Glomerular visceral epithelial cell (primary cell): Measurements from ENCODE around the gene ACBD4.
A peak's percentile ranks its signal among the peaks of the same experiment; 100 is the strongest.
"Not testable (repeated sequence)": the region's sequence is repeated elsewhere in the genome, so short reads cannot be mapped to it uniquely, and the experiment has no call there.

ENCODE experiments used
- DNase-seq: peaks from one replicate; pipeline ENCODE4 v3.0.0-alpha.2; 2016; ENCODE audit errors: extremely low spot score

ACBD4 gene

GRCh38 chr17:45119964-45120363 lies 15.5 kb upstream of the ACBD4 start:
- no peak for DNase-seq

DNA sequence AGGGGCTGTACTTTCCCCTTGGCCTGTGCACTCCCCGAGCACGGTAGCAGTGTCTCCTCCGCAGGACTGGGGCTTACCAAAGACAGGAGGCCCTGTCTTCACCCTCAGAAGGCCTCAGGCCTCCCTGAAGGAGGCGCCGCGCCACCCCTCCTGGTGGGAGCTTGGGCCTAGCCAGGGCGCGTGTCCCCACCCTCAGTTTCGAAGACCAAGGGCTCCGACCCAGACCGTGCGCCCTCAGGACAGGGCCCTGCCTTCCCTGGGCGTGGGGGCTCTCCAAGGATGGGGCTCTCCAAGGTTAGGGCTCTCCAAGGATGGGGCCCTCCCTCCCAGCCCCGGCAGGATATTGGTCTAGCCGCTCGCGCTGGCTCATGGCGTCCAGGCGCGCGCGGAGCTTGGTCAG lies 14.9 kb upstream of the ACBD4 start:
- DNase-seq: no peak

GRCh38 chr17:45121055-45121454 lies 14.4 kb upstream of the ACBD4 start:
- no peak for DNase-seq

DNA sequence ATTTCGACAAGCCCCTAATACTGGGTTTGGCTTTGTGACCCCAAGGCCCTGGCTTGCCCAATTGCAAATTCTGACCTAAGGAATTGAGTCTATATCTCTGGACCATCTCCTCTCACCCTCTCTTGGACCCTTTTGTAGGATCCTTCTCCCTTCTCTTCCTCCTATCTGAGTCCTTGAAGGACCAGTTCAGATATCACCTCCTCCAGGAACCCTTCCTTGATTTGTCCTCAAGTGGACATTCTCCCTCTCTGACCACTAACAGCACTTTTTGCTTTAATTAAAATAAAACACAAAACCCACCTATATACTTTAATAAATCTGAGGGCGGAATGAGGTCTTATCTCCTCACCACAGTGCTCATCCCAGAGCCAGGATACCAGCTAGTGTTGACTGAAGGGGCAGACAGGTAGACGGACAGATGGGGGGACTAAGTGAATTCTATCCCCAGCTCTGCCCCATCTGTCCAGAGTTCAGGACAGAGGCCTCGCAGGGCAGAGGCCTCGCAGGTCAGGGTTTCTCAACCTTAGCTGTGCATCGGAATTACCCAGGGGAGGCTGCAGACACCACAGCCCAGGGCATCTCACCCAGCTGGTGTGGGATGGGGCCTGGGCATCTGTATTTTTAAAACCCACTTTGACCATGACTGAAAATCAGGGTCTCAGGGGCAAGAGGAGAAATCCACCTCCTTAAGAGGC lies 12.3 kb upstream of the ACBD4 start:
- no peak for DNase-seq

DNA sequence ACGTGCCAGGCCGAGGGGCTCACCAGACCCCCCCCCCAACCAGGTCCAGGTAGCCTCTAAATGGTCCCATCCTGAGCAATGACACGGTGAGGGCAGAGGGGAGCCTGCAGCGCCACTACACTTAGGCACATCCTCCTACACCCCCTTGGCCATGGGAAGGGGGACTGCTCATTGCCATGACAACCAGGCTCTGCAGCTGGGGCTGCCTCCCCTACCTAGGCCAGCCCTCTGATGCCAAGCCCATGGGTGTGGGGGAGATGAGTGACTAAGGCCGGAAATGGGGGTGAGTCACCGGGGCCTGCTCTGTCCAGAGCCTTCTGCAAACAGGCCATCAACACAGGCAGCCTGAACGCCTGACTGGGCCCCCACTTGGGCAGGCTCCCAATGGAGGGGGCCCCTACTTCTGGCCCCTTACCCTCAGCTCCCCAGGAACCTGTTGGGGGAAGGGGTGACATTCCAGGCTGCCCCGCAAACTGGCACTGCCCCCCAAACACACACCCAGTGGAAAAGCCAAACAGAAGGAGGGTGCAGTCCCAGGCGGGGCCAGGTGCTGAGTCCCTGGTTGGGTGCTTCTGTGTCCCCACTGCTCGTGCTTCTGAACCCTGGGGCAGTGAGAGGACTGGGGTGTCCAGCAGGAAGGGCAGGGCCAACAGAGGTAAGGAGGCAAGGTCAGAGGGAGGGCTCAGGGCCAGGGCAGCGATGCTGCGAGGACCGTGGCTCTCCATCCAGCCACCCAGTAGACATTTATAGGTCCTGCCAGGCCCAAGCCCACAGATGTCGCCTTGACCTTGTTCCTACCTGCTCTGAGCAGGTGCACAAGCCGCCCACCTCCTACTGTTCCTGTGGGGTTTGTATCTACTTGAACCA lies 11.3 kb upstream of the ACBD4 start:
- DNase-seq: peak; percentile 94

DNA sequence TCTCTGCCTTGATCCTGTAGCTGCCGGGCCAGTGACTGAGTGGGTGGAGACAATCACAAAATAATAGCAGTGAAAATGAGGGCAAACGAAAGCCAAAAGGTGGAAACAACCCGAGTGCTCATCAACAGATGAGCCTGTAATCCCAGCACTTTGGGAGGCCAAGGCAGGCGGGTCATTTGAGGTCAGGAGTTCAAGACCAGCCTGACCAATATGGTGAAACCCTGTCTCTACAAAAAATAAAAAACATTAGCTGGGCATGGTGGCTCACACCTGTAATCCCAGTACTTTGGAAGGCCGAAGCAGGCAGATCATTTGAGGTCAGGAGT lies 10.7 kb upstream of the ACBD4 start:
- not testable (repeated sequence) for DNase-seq

DNA sequence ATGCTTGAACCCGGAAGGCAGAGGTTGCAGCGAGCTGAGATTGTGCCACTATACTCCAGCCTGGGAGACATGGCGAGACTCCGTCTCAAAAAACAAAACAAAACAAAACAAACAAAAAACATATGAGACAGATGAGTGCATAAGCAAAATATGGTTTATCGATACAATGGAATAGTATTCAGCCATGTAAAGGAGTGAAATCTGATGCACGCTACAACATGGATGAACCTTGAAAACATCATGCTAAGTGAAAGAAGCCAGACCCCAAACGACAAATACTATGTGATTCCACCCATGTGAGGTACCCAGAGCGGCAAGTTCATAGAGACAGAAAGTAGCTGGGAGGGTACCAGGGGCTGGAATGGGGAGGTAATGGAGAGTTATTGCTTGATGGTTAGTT lies 10.0 kb upstream of the ACBD4 start:
- DNase-seq: no peak

DNA sequence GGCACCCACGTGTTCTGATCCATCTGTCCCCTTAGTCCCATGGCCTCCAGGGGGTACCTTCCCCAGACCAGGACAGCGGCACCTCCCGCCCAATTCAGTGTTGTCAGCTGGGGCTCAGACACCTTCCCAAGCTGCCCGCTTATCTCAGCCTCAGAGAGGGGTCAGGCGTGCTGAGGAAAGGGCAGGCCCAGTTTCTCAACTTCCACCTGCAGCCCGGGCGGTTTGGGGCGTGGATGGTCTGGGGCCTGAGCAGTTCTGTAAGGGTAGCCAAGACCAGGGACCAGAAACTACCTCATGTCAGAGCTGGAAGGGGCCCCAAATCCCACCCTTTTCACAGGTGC lies 8.3 kb upstream of the ACBD4 start:
- no peak for DNase-seq

GRCh38 chr17:45127548-45128300 lies 7.8 kb upstream of the ACBD4 start:
- peak; percentile 72 for DNase-seq

DNA sequence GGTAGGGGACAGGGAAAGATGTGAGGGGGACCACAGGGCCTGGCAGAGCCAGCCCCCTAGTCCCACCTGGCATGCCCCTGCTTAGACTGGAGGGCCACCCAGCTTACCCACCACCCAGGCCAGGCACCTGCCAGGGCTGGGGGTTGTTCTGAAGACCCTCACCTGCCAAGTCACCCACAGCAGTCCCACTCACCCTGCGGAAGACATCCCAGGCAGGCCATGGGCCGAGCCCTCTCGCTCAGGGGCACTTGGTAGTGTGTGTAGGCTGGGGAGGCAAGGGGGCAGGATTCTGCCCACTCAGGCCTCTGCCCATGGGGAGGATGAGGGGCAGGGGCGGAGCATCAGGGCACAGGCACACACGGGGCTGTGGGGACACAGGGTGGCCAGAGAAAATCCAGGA lies 7.2 kb upstream of the ACBD4 start:
- DNase-seq: no peak

- DNase-seq: no peak
Observed at GRCh38 chr17:45128989-45129388, 6.5 kb upstream of the ACBD4 start.

- DNase-seq: no peak
Observed at GRCh38 chr17:45129426-45129939, 6.0 kb upstream of the ACBD4 start.

- DNase-seq: no peak
Observed at GRCh38 chr17:45129940-45130680, 5.4 kb upstream of the ACBD4 start.

DNA sequence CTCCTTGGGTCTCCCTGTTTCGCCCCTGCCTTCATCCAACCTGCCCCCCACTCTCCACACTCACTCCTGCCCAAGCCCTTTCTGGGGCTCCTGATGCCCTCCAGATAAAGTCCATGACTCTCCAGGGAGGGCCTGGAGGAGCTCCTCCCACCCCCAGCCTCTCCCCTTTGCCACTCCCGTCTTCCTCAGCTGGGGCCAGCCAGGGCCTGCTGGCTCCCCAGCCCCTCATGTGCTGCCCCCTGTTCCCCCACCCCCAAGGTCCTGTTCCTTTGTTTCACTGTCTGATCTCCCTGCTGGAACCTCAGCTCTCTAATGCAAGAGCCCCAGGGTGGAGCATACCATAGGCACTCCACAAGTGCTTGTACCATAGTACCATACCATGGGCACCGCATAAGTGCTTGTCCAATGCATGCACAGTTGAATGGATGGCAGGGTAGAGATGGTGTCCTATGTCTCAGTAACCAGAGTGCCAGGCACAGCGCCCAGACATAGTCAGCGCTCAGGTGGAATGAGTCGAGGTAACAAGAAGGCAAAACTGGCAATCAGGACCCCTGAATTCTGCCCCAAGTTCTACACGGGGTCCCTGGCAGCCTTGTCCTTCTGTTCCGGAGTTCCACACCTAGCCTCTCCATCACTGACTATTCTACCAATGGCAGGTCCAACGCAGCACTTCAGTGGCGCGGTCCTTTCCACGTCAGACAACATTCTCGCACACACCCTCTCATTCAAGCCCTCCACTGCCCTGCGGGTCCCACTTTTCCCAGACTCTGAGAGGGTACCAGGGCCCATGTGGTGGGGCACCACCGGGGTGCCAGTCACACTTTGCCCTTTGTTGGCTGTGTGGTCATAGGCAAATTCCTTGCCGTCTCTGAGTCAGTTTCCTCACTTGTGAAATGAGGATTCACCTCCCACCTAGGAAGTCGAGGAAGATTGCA lies 4.5 kb upstream of the ACBD4 start:
- DNase-seq: no peak

DNA sequence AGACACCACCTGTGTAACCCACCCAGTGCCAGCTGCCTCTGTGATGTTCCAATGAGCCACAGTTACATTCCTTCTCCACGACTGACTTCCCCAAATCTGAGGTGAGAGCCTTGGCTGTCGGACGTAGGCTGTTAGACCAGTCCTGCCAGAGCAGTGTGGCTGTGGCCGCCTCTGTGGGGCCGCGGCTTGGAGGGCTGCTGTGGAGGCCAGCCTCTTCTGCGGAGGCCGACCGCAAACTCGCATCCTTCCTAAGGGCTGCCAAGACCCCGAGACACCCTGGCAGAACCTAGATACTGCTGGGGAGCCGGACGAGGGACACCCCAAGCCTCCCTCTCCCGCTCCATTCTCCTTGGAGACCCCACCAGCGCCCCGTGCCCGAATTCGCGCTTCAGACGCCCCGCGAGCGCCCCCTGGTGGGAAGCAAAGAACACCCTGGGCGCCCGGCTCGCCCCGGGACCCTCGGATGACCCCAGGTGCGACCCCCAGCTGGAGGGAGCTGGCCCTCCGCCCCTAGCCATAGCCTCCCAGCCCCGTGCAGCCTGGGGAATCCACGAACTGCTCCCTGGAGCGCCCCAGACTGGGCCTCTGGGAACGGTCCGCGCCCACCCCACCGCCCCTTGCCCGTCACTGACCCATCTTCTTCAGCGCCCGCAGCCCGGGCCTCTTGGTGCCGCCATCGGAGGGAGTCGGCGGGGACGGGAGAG lies 3.7 kb upstream of the ACBD4 start:
- peak; percentile 15 for DNase-seq

DNA sequence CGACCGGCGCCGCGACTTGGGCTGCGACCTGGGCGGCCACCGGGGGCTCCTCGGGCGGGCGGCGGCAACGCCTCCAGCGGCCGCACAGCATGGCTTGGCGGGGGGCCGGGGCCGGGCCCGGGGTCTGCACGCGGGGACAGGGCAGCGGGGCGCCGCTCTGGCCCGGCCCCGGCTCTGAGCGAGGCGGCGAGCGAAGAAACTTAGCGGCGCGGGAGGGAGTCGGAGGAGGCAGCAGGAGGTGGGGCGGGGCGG lies 3.2 kb upstream of the ACBD4 start, which contains the start of gene PLCD3:
Gene PLCD3, minus strand, starts transcription at position 196 of the 252 bp plus-strand sequence. Its CDS starts 105 bp downstream, at position 91.
- DNase-seq: no peak

- DNase-seq: peak; percentile 91
Observed at GRCh38 chr17:45132572-45133463, 2.7 kb upstream of the ACBD4 start.

GRCh38 chr17:45135978-45136791 lies 698 bp downstream of the ACBD4 start:
- no peak for DNase-seq
